ENCODE measurements around the gene MAEA.

GRCh38 chr4:1297023-1297395 lies 7.3 kb downstream of the MAEA start:
- TF ChIP-seq CTCF (conservative IDR thresholded peaks at IDR 0.05) (no peak), ZFX (IDR thresholded peaks at IDR 0.05) (no peak)

All from C4-2B (cell line).